Measurements from ENCODE around the gene SAMD4A.

Gene SAMD4A

GRCh38 chr14:54771411-54772027 is 204.6 kb downstream of the SAMD4A start:
- no peaks in the 10 kb centered on the region for H3K9me3 ChIP-seq (ENCODE audit: control insufficient read depth, insufficient read depth, low read length)
- H3K4me1 ChIP-seq (ENCODE audit: insufficient read depth, low read length) = peaks cover 22% of the 10 kb centered on the region
- no peak overlapping the region for H3K9ac ChIP-seq (ENCODE audit: low read depth, low read length)
- H3K36me3 ChIP-seq (ENCODE audit: insufficient read depth, low read length) = peaks cover 22% of the 10 kb centered on the region

DNA sequence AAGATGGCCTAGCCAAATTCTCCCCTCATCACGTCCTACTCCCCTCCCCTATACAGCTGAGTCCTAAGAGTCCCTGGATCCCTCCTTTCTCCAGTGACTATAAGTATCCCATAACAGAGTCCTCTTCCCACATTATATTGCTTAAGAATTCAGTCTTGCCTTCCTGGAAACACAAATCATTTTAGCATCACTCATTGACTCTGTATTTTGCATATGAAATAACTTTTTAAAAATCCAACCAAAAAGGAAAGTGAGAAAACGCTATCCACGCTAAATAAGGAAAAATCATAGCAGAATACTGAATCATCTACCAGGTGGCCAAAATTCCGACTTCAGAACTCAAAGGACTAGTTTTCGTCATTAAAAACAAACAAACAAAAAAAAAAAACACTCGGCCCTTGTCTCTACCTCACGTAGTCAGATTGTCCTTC is 205.5 kb downstream of the SAMD4A start:
- no peak overlapping the region for H3K9ac ChIP-seq (ENCODE audit: low read depth, low read length)
- H3K36me3 ChIP-seq (ENCODE audit: insufficient read depth, low read length) = peaks cover 28% of the 10 kb centered on the region; the same call in 1 of the 2 replicates
- H3K4me1 ChIP-seq (ENCODE audit: insufficient read depth, low read length) = peaks cover 22% of the 10 kb centered on the region
- no peaks in the 10 kb centered on the region for H3K9me3 ChIP-seq (ENCODE audit: control insufficient read depth, insufficient read depth, low read length)

GRCh38 chr14:54773171-54774006 is 206.5 kb downstream of the SAMD4A start:
- Histone ChIP-seq H3K4me1 (ENCODE audit: insufficient read depth, low read length) (peaks cover 22% of the 10 kb centered on the region), H3K36me3 (ENCODE audit: insufficient read depth, low read length) (peaks cover 21% of the 10 kb centered on the region; the same call in 1 of the 2 replicates), H3K9ac (ENCODE audit: low read depth, low read length) (0 out of 2 replicates have a peak overlapping the region, but pooled peaks have one; percentile 3), H3K9me3 (ENCODE audit: control insufficient read depth, insufficient read depth, low read length) (no peaks in the 10 kb centered on the region)

- H3K9me3 ChIP-seq (ENCODE audit: control insufficient read depth, insufficient read depth, low read length) = no peaks in the 10 kb centered on the region
- no peak overlapping the region for H3K9ac ChIP-seq (ENCODE audit: low read depth, low read length)
- peaks cover 22% of the 10 kb centered on the region for H3K4me1 ChIP-seq (ENCODE audit: insufficient read depth, low read length)
- peaks cover 22% of the 10 kb centered on the region for H3K36me3 ChIP-seq (ENCODE audit: insufficient read depth, low read length)
Observed at GRCh38 chr14:54774824-54775223, 207.9 kb downstream of the SAMD4A start.

DNA sequence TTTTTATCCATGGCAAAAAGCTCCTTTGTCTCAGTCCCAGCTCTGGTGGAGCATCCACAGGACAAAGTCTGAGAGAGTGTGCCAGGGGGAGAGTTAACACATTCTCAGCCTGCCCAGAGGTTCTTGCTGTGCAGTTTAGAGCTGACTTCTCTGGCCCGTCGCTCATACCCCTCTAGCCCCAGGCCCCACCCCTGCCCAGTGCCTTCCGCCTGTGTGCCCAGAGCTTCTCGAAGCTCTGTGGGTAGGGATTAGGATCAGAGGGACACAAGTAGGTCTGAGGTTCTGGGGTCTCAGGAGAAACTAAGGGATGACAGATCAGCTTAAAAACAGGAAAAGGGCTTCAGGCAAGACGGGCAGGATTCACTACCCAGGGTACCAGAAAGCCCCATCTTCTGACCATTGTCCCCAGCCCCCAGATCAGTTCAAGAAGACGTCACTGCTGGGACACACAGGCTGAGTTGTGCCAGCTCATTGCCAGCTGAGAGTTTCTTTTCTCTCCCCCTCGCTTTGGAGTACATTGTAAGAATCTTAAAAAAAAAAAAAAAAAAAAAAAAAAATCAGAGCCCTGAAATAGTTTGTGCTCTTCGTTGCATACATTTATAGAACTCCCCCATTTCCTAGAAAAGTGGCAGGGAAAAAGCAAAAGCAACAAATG is 208.7 kb downstream of the SAMD4A start:
- Histone ChIP-seq H3K9me3 (ENCODE audit: control insufficient read depth, insufficient read depth, low read length) (no peaks in the 10 kb centered on the region), H3K9ac (ENCODE audit: low read depth, low read length) (no peak overlapping the region), H3K4me1 (ENCODE audit: insufficient read depth, low read length) (peaks cover 22% of the 10 kb centered on the region), H3K36me3 (ENCODE audit: insufficient read depth, low read length) (peaks cover 25% of the 10 kb centered on the region)

DNA sequence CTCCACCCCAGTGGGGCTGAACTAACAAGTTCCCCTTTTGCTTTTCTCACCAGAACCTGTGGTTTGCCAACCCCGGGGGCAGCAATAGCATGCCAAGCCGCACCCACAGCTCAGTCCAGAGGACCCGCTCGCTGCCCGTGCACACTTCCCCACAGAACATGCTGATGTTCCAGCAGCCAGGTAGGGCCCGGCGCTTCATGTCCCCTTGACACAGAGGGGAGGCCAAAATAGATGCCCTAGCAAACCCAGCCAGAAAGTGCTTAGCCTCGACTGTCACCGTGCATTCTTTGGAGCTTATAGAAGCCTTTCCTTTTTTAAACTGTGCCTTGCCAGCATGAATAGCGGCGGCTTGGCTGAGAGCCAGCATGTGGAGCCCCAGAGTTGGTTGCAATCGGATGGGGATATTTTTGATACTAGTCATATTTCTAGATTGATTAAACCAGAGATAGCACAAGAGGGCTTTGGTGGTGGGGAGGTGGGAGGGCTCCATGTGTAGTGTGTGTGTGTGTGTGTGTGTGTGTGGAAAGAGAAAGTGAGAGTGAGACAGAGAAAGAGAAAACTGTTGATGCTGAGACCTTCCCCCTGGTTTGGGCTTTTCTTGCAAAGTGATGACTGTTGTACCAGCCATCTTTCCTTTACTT is 209.6 kb downstream of the SAMD4A start:
- Histone ChIP-seq H3K9ac (ENCODE audit: low read depth, low read length) (no peak overlapping the region), H3K36me3 (ENCODE audit: insufficient read depth, low read length) (peaks cover 21% of the 10 kb centered on the region), H3K4me1 (ENCODE audit: insufficient read depth, low read length) (peaks cover 18% of the 10 kb centered on the region), H3K9me3 (ENCODE audit: control insufficient read depth, insufficient read depth, low read length) (no peaks in the 10 kb centered on the region)

DNA sequence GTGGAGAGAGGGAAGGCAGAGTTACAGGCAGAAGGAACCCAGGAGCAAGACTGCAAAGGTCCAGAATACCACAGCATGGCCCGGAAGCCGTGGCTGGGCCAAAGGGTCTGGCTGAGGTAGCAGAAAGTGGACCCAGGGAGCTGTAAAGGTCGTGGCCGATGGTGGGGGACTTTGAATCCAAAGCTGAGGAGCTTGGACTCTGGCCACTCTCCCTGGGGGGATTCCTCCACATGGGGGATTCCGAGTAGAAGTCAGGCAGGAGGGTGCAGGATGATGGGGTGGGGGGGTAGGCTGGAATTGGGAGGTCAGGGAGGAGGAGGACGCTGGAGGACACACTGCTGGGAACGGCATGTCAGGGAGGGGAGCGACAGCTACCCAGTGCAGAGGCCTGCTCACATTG is 210.5 kb downstream of the SAMD4A start:
- peaks cover 9% of the 10 kb centered on the region for H3K4me1 ChIP-seq (ENCODE audit: insufficient read depth, low read length)
- no peaks in the 10 kb centered on the region for H3K9me3 ChIP-seq (ENCODE audit: control insufficient read depth, insufficient read depth, low read length)
- H3K9ac ChIP-seq (ENCODE audit: low read depth, low read length) = no peak overlapping the region
- peaks cover 25% of the 10 kb centered on the region for H3K36me3 ChIP-seq (ENCODE audit: insufficient read depth, low read length)

DNA sequence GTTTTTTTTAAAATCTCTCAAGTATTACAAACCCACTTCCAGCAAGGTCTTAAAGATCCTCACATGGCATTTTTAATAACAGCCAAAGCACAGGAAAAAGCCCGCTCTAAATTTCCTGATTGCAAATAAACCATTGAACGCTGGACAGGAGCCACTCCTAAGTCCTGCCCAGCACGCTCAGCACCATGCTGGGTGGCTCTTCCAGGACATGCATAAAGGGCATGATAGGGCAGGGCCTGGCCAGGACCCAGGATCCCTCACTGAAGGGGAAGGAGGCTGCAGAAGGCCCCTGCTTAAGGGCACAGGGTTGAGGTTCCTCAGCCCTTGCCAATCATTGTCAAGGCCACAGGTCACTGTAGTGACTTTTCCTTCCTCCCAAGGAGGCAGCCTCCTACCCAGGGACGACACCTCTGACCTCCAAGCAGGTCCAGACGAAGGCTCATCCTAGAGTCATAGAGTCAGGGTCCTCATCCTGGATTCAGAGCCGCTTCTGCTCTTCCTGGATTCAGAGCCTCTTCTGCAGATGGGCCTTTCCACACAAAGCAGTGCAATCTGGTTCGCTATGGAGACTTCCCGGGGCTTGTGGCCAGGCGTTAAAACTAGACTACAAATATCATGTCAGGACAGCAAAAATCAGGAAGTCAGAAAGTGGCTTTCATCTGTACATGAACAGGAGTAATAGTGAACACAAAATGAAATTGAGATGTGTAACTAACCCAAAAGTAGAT is 211.9 kb downstream of the SAMD4A start:
- Histone ChIP-seq H3K4me1 (ENCODE audit: insufficient read depth, low read length) (peaks cover 1% of the 10 kb centered on the region), H3K9ac (ENCODE audit: low read depth, low read length) (no peak overlapping the region), H3K9me3 (ENCODE audit: control insufficient read depth, insufficient read depth, low read length) (no peaks in the 10 kb centered on the region), H3K36me3 (ENCODE audit: insufficient read depth, low read length) (peaks cover 25% of the 10 kb centered on the region)

- Histone ChIP-seq H3K9ac (ENCODE audit: low read depth, low read length) (no peak overlapping the region), H3K4me1 (ENCODE audit: insufficient read depth, low read length) (no peaks in the 10 kb centered on the region), H3K9me3 (ENCODE audit: control insufficient read depth, insufficient read depth, low read length) (no peaks in the 10 kb centered on the region), H3K36me3 (ENCODE audit: insufficient read depth, low read length) (peaks cover 16% of the 10 kb centered on the region)
Observed at GRCh38 chr14:54781080-54781479, 214.2 kb downstream of the SAMD4A start.

DNA sequence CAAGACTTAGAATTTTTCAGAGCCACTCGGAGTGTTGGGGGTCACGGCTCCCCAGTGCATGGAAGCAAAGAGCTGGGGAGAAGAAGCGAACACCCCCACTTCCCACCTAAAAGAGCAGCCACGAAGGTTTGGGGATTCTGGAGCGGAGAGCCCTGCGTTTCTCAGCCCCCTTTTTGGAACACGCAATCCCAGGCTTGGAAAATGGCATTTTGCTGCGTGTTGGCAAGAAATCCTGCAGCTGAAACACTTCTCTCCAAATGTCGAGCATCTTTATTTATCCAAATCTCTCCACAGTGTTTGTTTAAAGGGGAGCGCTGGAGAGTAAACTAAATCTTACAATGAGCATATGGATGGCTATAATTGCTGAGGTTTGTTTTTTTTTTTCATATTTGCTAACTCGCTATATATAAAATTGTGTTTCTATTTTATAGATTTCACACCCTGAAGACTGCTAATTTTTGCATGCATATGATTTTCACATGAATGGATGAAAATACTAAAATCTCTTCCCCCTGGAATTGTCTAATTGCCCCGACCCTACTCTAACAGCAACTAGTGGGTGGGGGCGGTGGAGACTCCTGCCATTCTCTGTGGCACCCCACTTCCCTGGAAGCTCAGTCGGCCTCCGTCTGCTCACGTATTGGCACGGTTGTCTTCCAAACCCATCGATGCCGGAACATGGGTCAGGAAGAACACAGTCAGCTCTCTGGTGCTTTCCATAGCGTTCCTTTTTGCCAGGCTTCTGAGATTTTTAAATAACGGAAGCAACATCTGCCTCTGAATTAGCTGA is 215.2 kb downstream of the SAMD4A start:
- Histone ChIP-seq H3K4me1 (ENCODE audit: insufficient read depth, low read length) (no peaks in the 10 kb centered on the region), H3K9ac (ENCODE audit: low read depth, low read length) (no peak overlapping the region), H3K9me3 (ENCODE audit: control insufficient read depth, insufficient read depth, low read length) (no peaks in the 10 kb centered on the region), H3K36me3 (ENCODE audit: insufficient read depth, low read length) (peaks cover 12% of the 10 kb centered on the region)

DNA sequence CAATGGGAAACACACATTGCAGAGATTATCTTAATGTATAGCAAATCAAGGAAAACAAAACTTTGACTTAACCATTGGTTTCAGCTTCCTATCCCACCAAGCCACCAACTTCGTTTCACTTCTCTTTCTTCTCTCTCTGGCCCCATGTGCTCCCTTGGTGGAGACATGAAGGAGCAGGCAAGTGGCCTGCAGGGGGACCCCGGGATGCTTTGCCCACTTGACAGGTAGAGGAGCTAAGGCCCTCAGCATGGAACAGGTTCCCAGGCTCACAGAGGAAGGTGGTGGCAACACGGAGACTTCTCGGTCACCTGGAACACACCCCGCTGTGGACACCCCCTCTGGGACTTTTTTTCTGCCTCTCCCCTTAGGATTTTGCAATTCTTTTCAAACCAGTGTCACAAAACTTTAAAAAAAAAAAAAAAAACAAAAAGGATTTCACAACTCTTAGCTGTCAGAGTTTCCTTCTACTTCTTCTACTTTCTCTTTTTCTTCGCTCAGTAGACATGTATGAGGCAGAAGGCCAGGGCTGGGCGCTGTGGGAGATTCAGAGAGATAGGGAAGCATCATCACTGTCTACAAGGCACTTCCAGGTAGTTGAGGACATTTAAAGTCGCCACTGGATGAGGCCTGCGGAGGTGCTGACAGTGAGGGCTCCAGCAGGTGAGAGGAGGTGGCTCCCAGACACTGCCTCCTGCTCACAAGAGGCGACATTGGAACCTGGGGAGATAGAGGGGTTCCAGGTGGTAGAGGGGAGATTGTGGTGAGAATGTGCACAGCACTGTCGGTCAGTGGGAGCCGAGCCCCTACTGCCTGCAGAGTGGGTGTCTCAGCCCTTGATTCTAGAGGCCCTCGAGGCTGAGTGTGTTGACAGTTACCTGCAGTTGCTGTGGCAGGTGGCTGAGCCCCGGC is 216.1 kb downstream of the SAMD4A start:
- peaks cover 13% of the 10 kb centered on the region for H3K36me3 ChIP-seq (ENCODE audit: insufficient read depth, low read length)

GRCh38 chr14:54783660-54784015 is 216.7 kb downstream of the SAMD4A start:
- no peak overlapping the region for H3K9ac ChIP-seq (ENCODE audit: low read depth, low read length)
- no peaks in the 10 kb centered on the region for H3K4me1 ChIP-seq (ENCODE audit: insufficient read depth, low read length)
- peaks cover 14% of the 10 kb centered on the region for H3K36me3 ChIP-seq (ENCODE audit: insufficient read depth, low read length)
- H3K9me3 ChIP-seq (ENCODE audit: control insufficient read depth, insufficient read depth, low read length) = no peaks in the 10 kb centered on the region

More for the DNA sequence above, 216.1 kb downstream of the SAMD4A start:
- H3K4me1 ChIP-seq (ENCODE audit: insufficient read depth, low read length) = no peaks in the 10 kb centered on the region
- no peaks in the 10 kb centered on the region for H3K9me3 ChIP-seq (ENCODE audit: control insufficient read depth, insufficient read depth, low read length)
- H3K9ac ChIP-seq (ENCODE audit: low read depth, low read length) = no peak overlapping the region
